Large intestine (tissue), 3 donors: ENCODE data around the gene AP3B1. TPM values are rescaled to one million over a fixed set of nuclear protein-coding genes. Genes with fewer than 3 reads are reported as not detected.

ENCODE experiments used
- DNase-seq, 2 donors: peaks; one replicate each; pipeline versions ENCODE4 v3.0.0 to v3.0.0-alpha.2; 2013
- H3K27ac ChIP-seq: one replicate; pipeline ENCODE4 v1.5.1; 2013; ENCODE audit warnings: low read length
- H3K27me3 ChIP-seq: 2 replicates; pipeline ENCODE4 v1.6.1; 2013; ENCODE audit warnings: low read length; ENCODE audit not compliant: control insufficient read depth, insufficient read depth
- H3K36me3 ChIP-seq: 2 replicates; pipeline ENCODE4 v1.6.1; 2013; ENCODE audit warnings: low read length; ENCODE audit not compliant: control insufficient read depth, insufficient read depth
- H3K4me1 ChIP-seq: one replicate; pipeline ENCODE4 v1.6.1; 2013; ENCODE audit warnings: low read length; ENCODE audit not compliant: control insufficient read depth, insufficient read depth
- H3K4me3 ChIP-seq: one replicate; pipeline ENCODE4 v1.5.1; 2013; ENCODE audit warnings: low read length
- H3K9me3 ChIP-seq: one replicate; pipeline ENCODE4 v1.6.1; 2013; ENCODE audit warnings: mild to moderate bottlenecking, low read depth, low read length, moderate library complexity; ENCODE audit not compliant: control insufficient read depth
- WGBS: methylation state at CpG from one replicate; pipeline ENCODE4 v1.1.5; 2013; ENCODE audit warnings: low lambda C conversion rate; ENCODE audit not compliant: insufficient coverage; 5-methylcytosine and 5-hydroxymethylcytosine counted together
- polyA plus RNA-seq: library from polyadenylated mRNA; unstranded; fragments of 120-200 nt; gene quantifications from one replicate; pipeline ENCODE4 v1.2.1, GENCODE V29; 2013

AP3B1 gene
- polyA plus RNA-seq, 1 donor, result 33.9 TPM

- DNase-seq, result peak in 1 of 2 donors; percentile 41
- no CpG with 5 or more reads among the region's 11 CpGs for WGBS
- Histone ChIP-seq H3K4me1 (no peaks in the 10 kb centered on the region), H3K27me3 (peaks cover 10% of the 10 kb centered on the region), H3K9me3 (no peaks in the 10 kb centered on the region), H3K4me3 (no peak overlapping the region), H3K36me3 (no peaks in the 10 kb centered on the region), H3K27ac (no peak overlapping the region)
Observed at GRCh38 chr5:77984587-77984986, 309.9 kb downstream of the AP3B1 start.

GRCh38 chr5:77983482-77984199 is 310.9 kb downstream of the AP3B1 start:
- Histone ChIP-seq H3K9me3 (no peaks in the 10 kb centered on the region), H3K4me3 (no peak overlapping the region), H3K4me1 (no peaks in the 10 kb centered on the region), H3K27ac (no peak overlapping the region), H3K36me3 (no peaks in the 10 kb centered on the region), H3K27me3 (peaks cover 10% of the 10 kb centered on the region)
- no peak for DNase-seq
- WGBS, result 82% methylated on average over 2 of the region's 5 CpGs

- Histone ChIP-seq H3K27me3 (peaks cover 10% of the 10 kb centered on the region), H3K4me1 (no peaks in the 10 kb centered on the region), H3K4me3 (no peak overlapping the region), H3K9me3 (no peaks in the 10 kb centered on the region), H3K27ac (no peak overlapping the region), H3K36me3 (no peaks in the 10 kb centered on the region)
- no peak for DNase-seq
- WGBS, result 100% methylated on average over 2 of the region's 3 CpGs
Observed at GRCh38 chr5:77981820-77982219, 312.7 kb downstream of the AP3B1 start.

GRCh38 chr5:77974576-77974975 is 319.9 kb downstream of the AP3B1 start:
- H3K36me3 ChIP-seq, result no peaks in the 10 kb centered on the region
- no peak for DNase-seq
- no peaks in the 10 kb centered on the region for H3K9me3 ChIP-seq

GRCh38 chr5:77973253-77973609 is 321.3 kb downstream of the AP3B1 start:
- Histone ChIP-seq H3K36me3 (no peaks in the 10 kb centered on the region), H3K27ac (no peak overlapping the region), H3K27me3 (peaks cover 75% of the 10 kb centered on the region), H3K4me3 (no peak overlapping the region), H3K9me3 (no peaks in the 10 kb centered on the region), H3K4me1 (peaks cover 6% of the 10 kb centered on the region)
- DNase-seq, result no peak
- no CpG with 5 or more reads among the region's 19 CpGs for WGBS

More at GRCh38 chr5:77974576-77974975, 319.9 kb downstream of the AP3B1 start:
- Histone ChIP-seq H3K4me3 (no peak overlapping the region), H3K27ac (no peak overlapping the region), H3K27me3 (peaks cover 68% of the 10 kb centered on the region), H3K4me1 (peaks cover 6% of the 10 kb centered on the region)

- Histone ChIP-seq H3K4me1 (peaks cover 6% of the 10 kb centered on the region), H3K9me3 (no peaks in the 10 kb centered on the region), H3K4me3 (no peak overlapping the region), H3K36me3 (no peaks in the 10 kb centered on the region), H3K27me3 (peaks cover 75% of the 10 kb centered on the region), H3K27ac (no peak overlapping the region)
- no peak for DNase-seq
- WGBS, result no CpG with 5 or more reads among the region's 57 CpGs
Observed at GRCh38 chr5:77972469-77973252, 321.8 kb downstream of the AP3B1 start.

GRCh38 chr5:77971776-77972468 is 322.6 kb downstream of the AP3B1 start:
- 0% methylated on average over 5 of the region's 16 CpGs for WGBS
- Histone ChIP-seq H3K4me3 (no peak overlapping the region), H3K27ac (no peak overlapping the region), H3K27me3 (peaks cover 76% of the 10 kb centered on the region), H3K9me3 (no peaks in the 10 kb centered on the region), H3K4me1 (peaks cover 6% of the 10 kb centered on the region), H3K36me3 (no peaks in the 10 kb centered on the region)
- DNase-seq, result no peak

GRCh38 chr5:77970891-77971290 is 323.6 kb downstream of the AP3B1 start:
- H3K4me3 ChIP-seq, result no peak overlapping the region
- peaks cover 72% of the 10 kb centered on the region for H3K27me3 ChIP-seq
- no peak overlapping the region for H3K27ac ChIP-seq
- DNase-seq, result no peak
- no peaks in the 10 kb centered on the region for H3K36me3 ChIP-seq
- peaks cover 6% of the 10 kb centered on the region for H3K4me1 ChIP-seq
- H3K9me3 ChIP-seq, result no peaks in the 10 kb centered on the region
- no CpG with 5 or more reads among the region's 5 CpGs for WGBS

GRCh38 chr5:77963795-77964194 is 330.7 kb downstream of the AP3B1 start:
- WGBS, result no CpG with 5 or more reads among the region's 4 CpGs
- H3K27me3 ChIP-seq, result peaks cover 47% of the 10 kb centered on the region
- H3K36me3 ChIP-seq, result no peaks in the 10 kb centered on the region
- H3K4me1 ChIP-seq, result no peaks in the 10 kb centered on the region
- H3K27ac ChIP-seq, result no peak overlapping the region
- no peak overlapping the region for H3K4me3 ChIP-seq
- no peak for DNase-seq
- H3K9me3 ChIP-seq, result no peaks in the 10 kb centered on the region

- peaks cover 65% of the 10 kb centered on the region for H3K27me3 ChIP-seq
- peaks cover 3% of the 10 kb centered on the region for H3K9me3 ChIP-seq
- no CpG with 5 or more reads among the region's 2 CpGs for WGBS
- H3K27ac ChIP-seq, result no peak overlapping the region
- no peaks in the 10 kb centered on the region for H3K36me3 ChIP-seq
- H3K4me3 ChIP-seq, result no peak overlapping the region
- peak in 1 of 2 donors; percentile 15 for DNase-seq
- H3K4me1 ChIP-seq, result no peaks in the 10 kb centered on the region
Observed at GRCh38 chr5:77960863-77961396, 333.6 kb downstream of the AP3B1 start.
